Esophagus squamous epithelium (tissue), 5 donors: ENCODE results near the gene KDM1B. TPM values are rescaled to one million over a fixed set of nuclear protein-coding genes. Genes with fewer than 3 reads are reported as not detected.

Experiments used
- DNase-seq: peaks from one replicate; lab custom pipeline; 2025; lab: John Stamatoyannopoulos, UW
- H3K27ac ChIP-seq, 4 donors: fragments of 200-600 bp; sonication (generic); one replicate each; pipeline ENCODE4 v1.5.1; 2016 to 2019; ENCODE audit warnings: mild to moderate bottlenecking in 1 of 4
- H3K27me3 ChIP-seq, 4 donors: fragments of 200-600 bp; sonication (generic); 1 replicate in 3 of 4; 2 replicates in 1 of 4; pipeline versions ENCODE4 v1.5.1 to v1.6.0; 2017 to 2021; ENCODE audit warnings: antibody characterized with exemption in 1 of 4
- H3K36me3 ChIP-seq, 3 donors: fragments of 200-600 bp; sonication (generic); one replicate each; pipeline ENCODE4 v1.5.1; 2016 to 2019
- H3K4me1 ChIP-seq, 3 donors: fragments of 200-600 bp; sonication (generic); one replicate each; pipeline ENCODE4 v1.5.1; 2017 to 2019
- H3K4me3 ChIP-seq, 4 donors: fragments of 200-600 bp; sonication (generic); 1 replicate in 3 of 4; 2 replicates in 1 of 4; pipeline ENCODE4 v1.5.1; 2016 to 2019; ENCODE audit warnings: mild to moderate bottlenecking in 2 of 4, moderate library complexity in 1 of 4
- H3K9me3 ChIP-seq, 3 donors: fragments of 200-600 bp; sonication (generic); one replicate each; pipeline ENCODE4 v1.5.1; 2016 to 2019
- POLR2A ChIP-seq, 4 donors: fragments of 450-650 bp; IDR thresholded peaks; one replicate each; pipeline ENCODE4 v1.6.1; 2017; ENCODE audit warnings: antibody characterized with exemption in 4 of 4, mild to moderate bottlenecking in 4 of 4, moderate library complexity in 3 of 4
- WGBS, 2 donors: methylation state at CpG; one replicate each; pipeline ENCODE4 v1.1.5; 2018; 5-methylcytosine and 5-hydroxymethylcytosine counted together
- intact Hi-C: fragments of 100-400 bp; cut with DNase I; formaldehyde crosslinking; loops from one replicate; pipeline ENCODE4 v1.15.0; 2022
- small RNA-seq, 4 donors: library from RNA; depleted of rRNA; stranded (forward); fragments of <200 nt; gene quantifications; one replicate each; pipeline ENCODE3, GENCODE V24; 2016
- total RNA-seq, 4 donors: library from RNA; depleted of rRNA; stranded (reverse); fragments of >200 nt; gene quantifications; one replicate each; pipeline ENCODE4 v1.1.0, GENCODE V29; 2016
- TF ChIP-seq, protein P1 (sequence below), 6 experiments: fragments of 450-650 bp in 4 of 6; fragments of 200-600 bp in 2 of 6; sonication (generic) in 2 of 6; IDR thresholded peaks; one replicate each; pipeline ENCODE4 v1.5.1; 2016 to 2019; ENCODE audit warnings: antibody characterized with exemption in 6 of 6, mild to moderate bottlenecking in 4 of 6, moderate library complexity in 4 of 6
- donor health status: DM: yes; HTN: yes; CAD: no.

KDM1B gene
- total RNA-seq, 4 donors from 2014 or later: 12.2 to 24.5 (median 18.2) TPM

DNA sequence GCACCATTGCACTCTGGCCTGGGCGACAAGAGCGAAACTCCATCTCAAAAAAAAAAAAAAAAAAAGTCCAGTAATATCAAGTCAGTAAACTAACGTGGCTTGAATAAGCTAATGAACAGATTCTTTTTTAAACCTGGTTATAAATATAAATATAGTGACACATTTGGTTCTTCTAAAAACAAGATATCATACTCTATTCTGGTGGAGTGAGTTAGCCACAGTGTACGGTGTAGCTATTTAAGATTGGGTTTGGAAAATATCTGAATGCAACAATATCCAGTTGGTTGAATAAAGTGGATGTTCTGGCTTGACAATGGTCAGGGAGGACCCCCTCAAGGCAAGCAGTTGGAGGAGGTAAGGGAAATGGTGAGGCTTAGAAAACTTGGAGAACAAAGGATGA, 115.0 kb downstream of the KDM1B start:
- intact Hi-C loops: no loop called here
- Histone ChIP-seq H3K27ac (no peak overlapping the region), H3K4me3 (no peak overlapping the region), H3K4me1 (peaks cover 0 to 6% (median 3%) of the 10 kb centered on the region in 3 donors), H3K9me3 (no peaks in the 10 kb centered on the region), H3K36me3 (no peaks in the 10 kb centered on the region), H3K27me3 (peaks cover 0 to 5% (median 0%) of the 10 kb centered on the region in 4 donors)
- no peak for DNase-seq
- TF ChIP-seq, protein P1, sequence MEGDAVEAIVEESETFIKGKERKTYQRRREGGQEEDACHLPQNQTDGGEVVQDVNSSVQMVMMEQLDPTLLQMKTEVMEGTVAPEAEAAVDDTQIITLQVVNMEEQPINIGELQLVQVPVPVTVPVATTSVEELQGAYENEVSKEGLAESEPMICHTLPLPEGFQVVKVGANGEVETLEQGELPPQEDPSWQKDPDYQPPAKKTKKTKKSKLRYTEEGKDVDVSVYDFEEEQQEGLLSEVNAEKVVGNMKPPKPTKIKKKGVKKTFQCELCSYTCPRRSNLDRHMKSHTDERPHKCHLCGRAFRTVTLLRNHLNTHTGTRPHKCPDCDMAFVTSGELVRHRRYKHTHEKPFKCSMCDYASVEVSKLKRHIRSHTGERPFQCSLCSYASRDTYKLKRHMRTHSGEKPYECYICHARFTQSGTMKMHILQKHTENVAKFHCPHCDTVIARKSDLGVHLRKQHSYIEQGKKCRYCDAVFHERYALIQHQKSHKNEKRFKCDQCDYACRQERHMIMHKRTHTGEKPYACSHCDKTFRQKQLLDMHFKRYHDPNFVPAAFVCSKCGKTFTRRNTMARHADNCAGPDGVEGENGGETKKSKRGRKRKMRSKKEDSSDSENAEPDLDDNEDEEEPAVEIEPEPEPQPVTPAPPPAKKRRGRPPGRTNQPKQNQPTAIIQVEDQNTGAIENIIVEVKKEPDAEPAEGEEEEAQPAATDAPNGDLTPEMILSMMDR (IDR thresholded peaks at IDR 0.05): no peak
- no peak for TF ChIP-seq POLR2A (IDR thresholded peaks at IDR 0.05)
- 91 to 92% methylated on average over 4 of the region's 4 CpGs for WGBS, 2 donors

Small RNA genes within 50 kb of the gene (small RNA-seq; reads per million reads assigned to genes)
- 0 reads per million in 4 donors for gene RF00019

Other genes with a start within 250 kb of the KDM1B start
- gene KIF13A, start 167.8 kb upstream of the KDM1B start, total RNA-seq: 10 to 100 TPM; 18.7 to 34.5 (median 25.0) TPM
- 1 to 10 TPM in 3 of 4 donors, under 1 TPM in 1; 0.49 to 1.8 (median 1.3) TPM for gene NHLRC1, start 32.7 kb upstream of the KDM1B start, total RNA-seq
- gene TPMT, start 345 bp upstream of the KDM1B start, total RNA-seq: 10 to 100 TPM in 3 of 4 donors, 1 to 10 TPM in 1; 8.1 to 16.1 (median 12.7) TPM
- gene DEK, start 109.1 kb downstream of the KDM1B start, total RNA-seq: 100 to 1,000 TPM in 1 of 4 donors, 10 to 100 TPM in 3; 69.5 to 106 (median 93.0) TPM
- 10 to 100 TPM in 3 of 4 donors, 1 to 10 TPM in 1; 7.6 to 19.0 (median 12.5) TPM for gene RNF144B, start 231.9 kb downstream of the KDM1B start, total RNA-seq